ENCODE measurements around the gene PSEN1. TPM values are rescaled to one million over a fixed set of nuclear protein-coding genes. Genes with fewer than 3 reads are reported as not detected.
"Not testable (repeated sequence)": the region's sequence is repeated elsewhere in the genome, so short reads cannot be mapped to it uniquely, and the experiment has no call there.

PSEN1 gene
- total RNA-seq, 1 experiment from 2014 or later = 55.1 TPM

DNA sequence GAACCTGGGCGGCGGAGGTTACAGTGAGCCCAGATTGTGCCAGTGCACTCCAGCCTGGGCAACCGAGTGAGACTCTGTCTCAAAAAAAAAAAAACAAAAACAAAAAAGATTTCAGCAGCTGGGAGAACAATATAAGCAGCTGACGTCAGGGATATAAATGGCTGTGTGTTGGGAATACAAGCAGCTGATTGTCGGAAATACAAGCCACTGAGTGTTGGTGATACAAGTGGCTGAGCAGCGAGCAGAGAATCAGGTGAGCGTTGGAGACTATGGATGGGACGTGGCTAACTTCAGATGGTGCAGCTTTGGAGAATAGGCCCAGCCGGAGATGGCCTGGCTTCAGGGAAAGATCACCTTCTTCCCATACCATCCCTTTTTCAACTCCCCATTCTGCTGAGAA lies 32.0 kb downstream of the PSEN1 start:
- H3K9me3 Mint-ChIP-seq (ENCODE audit: unreplicated experiment) = no peaks in the 10 kb centered on the region
- H3K4me3 Mint-ChIP-seq (ENCODE audit: unreplicated experiment) = no peak overlapping the region
- ChIA-PET POLR2A (interaction anchor here (0.7 kb wide), 1 partner anchor 99 kb away, joined by 3 read pairs; no protein-coding TSS in a partner anchor), CTCF (interaction anchor here (0.6 to 1.1 kb wide), 3 partner anchors 21 to 918 kb away, joined by 3 read pairs; no protein-coding TSS in a partner anchor)
- no peaks in the 10 kb centered on the region for H3K4me1 Mint-ChIP-seq (ENCODE audit: insufficient read depth, unreplicated experiment)
- intact Hi-C loops (cut with micrococcal nuclease) = no loop called here
- H3K27me3 Mint-ChIP-seq (ENCODE audit: insufficient read depth, unreplicated experiment) = no peaks in the 10 kb centered on the region
- no TSS peak for BruUV-seq (replicated peaks)
- TF ChIP-seq, protein P1, sequence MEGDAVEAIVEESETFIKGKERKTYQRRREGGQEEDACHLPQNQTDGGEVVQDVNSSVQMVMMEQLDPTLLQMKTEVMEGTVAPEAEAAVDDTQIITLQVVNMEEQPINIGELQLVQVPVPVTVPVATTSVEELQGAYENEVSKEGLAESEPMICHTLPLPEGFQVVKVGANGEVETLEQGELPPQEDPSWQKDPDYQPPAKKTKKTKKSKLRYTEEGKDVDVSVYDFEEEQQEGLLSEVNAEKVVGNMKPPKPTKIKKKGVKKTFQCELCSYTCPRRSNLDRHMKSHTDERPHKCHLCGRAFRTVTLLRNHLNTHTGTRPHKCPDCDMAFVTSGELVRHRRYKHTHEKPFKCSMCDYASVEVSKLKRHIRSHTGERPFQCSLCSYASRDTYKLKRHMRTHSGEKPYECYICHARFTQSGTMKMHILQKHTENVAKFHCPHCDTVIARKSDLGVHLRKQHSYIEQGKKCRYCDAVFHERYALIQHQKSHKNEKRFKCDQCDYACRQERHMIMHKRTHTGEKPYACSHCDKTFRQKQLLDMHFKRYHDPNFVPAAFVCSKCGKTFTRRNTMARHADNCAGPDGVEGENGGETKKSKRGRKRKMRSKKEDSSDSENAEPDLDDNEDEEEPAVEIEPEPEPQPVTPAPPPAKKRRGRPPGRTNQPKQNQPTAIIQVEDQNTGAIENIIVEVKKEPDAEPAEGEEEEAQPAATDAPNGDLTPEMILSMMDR (IDR thresholded peaks at IDR 0.05; ENCODE audit: unreplicated experiment) = no peak
- peaks cover 77% of the 10 kb centered on the region for H3K36me3 Mint-ChIP-seq (ENCODE audit: insufficient read depth, unreplicated experiment)
- DNase-seq (ENCODE audit: unreplicated experiment) = no peak
- H3K27ac Mint-ChIP-seq (ENCODE audit: low read depth, unreplicated experiment) = no peak overlapping the region

DNA sequence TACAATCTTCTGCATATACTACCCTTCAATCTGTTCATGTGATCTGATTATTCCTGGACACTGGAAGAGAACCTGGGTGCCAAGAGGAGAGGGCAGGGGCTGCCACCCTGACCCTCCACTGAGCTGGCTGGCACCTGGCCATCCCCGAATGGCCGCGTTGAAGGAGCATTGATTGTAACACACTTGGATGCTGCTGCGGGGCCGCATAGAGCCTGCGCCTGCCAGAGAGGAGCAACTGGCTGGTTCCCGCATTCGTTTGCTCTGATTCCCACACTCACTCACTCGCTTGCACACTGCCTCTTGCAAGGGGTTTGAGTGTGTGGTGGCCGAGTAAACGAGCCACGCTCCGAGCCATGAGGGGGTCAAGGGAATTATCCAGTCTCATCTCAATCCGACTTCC lies 32.4 kb downstream of the PSEN1 start:
- peaks cover 77% of the 10 kb centered on the region for H3K36me3 Mint-ChIP-seq (ENCODE audit: insufficient read depth, unreplicated experiment)
- no peak overlapping the region for H3K4me3 Mint-ChIP-seq (ENCODE audit: unreplicated experiment)
- ChIA-PET POLR2A (interaction anchor here (0.7 kb wide), 1 partner anchor 99 kb away, joined by 3 read pairs; no protein-coding TSS in a partner anchor), CTCF (interaction anchor here (0.6 to 1.1 kb wide), 2 partner anchors 303 to 801 kb away, joined by 3 to 4 read pairs; no protein-coding TSS in a partner anchor)
- no TSS peak for BruUV-seq (replicated peaks)
- no peaks in the 10 kb centered on the region for H3K9me3 Mint-ChIP-seq (ENCODE audit: unreplicated experiment)
- no peak overlapping the region for H3K27ac Mint-ChIP-seq (ENCODE audit: low read depth, unreplicated experiment)
- H3K4me1 Mint-ChIP-seq (ENCODE audit: insufficient read depth, unreplicated experiment) = no peaks in the 10 kb centered on the region
- TF ChIP-seq, protein P1 (IDR thresholded peaks at IDR 0.05; ENCODE audit: unreplicated experiment) = no peak
- H3K27me3 Mint-ChIP-seq (ENCODE audit: insufficient read depth, unreplicated experiment) = no peaks in the 10 kb centered on the region
- intact Hi-C loops (cut with micrococcal nuclease) = no loop called here
- DNase-seq (ENCODE audit: unreplicated experiment) = no peak

DNA sequence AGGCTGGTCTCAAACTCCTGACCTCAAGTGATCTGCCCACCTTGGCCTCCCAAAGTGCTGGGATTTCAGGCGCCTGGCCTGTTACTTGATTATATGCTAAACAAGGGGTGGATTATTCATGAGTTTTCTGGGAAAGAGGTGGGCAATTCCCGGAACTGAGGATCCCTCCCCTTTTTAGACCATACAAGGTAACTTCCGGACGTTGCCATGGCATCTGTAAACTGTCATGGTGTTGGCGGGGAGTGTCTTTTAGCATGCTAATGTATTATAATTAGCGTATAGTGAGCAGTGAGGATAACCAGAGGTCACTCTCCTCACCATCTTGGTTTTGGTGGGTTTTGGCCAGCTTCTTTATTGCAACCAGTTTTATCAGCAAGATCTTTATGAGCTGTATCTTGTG lies 33.5 kb downstream of the PSEN1 start:
- DNase-seq (ENCODE audit: unreplicated experiment); BruUV-seq (replicated peaks); H3K27ac Mint-ChIP-seq (ENCODE audit: low read depth, unreplicated experiment); H3K27me3 Mint-ChIP-seq (ENCODE audit: insufficient read depth, unreplicated experiment); H3K9me3 Mint-ChIP-seq (ENCODE audit: unreplicated experiment); CTCF ChIA-PET; POLR2A ChIA-PET; H3K4me1 Mint-ChIP-seq (ENCODE audit: insufficient read depth, unreplicated experiment); H3K4me3 Mint-ChIP-seq (ENCODE audit: unreplicated experiment): not testable (repeated sequence)
- intact Hi-C loops (cut with micrococcal nuclease) = loop anchor here (5.0 kb wide), 2 partner anchors 112 to 127 kb away; no protein-coding TSS in a partner anchor
- H3K36me3 Mint-ChIP-seq (ENCODE audit: insufficient read depth, unreplicated experiment) = peaks cover 82% of the 10 kb centered on the region

DNA sequence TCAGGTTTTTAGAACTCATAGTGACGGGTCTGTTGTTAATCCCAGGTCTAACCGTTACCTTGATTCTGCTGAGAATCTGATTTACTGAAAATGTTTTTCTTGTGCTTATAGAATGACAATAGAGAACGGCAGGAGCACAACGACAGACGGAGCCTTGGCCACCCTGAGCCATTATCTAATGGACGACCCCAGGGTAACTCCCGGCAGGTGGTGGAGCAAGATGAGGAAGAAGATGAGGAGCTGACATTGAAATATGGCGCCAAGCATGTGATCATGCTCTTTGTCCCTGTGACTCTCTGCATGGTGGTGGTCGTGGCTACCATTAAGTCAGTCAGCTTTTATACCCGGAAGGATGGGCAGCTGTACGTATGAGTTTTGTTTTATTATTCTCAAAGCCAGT lies 34.4 kb downstream of the PSEN1 start:
- Mint-ChIP-seq H3K4me1 (ENCODE audit: insufficient read depth, unreplicated experiment) (no peaks in the 10 kb centered on the region), H3K4me3 (ENCODE audit: unreplicated experiment) (no peak overlapping the region), H3K9me3 (ENCODE audit: unreplicated experiment) (no peaks in the 10 kb centered on the region), H3K27ac (ENCODE audit: low read depth, unreplicated experiment) (no peak overlapping the region), H3K36me3 (ENCODE audit: insufficient read depth, unreplicated experiment) (peaks cover 82% of the 10 kb centered on the region), H3K27me3 (ENCODE audit: insufficient read depth, unreplicated experiment) (no peaks in the 10 kb centered on the region)
- TF ChIP-seq, protein P1 (IDR thresholded peaks at IDR 0.05; ENCODE audit: unreplicated experiment) = no peak
- DNase-seq (ENCODE audit: unreplicated experiment) = no peak
- intact Hi-C loops (cut with micrococcal nuclease) = loop anchor here (5.0 kb wide), 2 partner anchors 112 to 127 kb away; no protein-coding TSS in a partner anchor
- POLR2A ChIA-PET = interaction anchor here (0.6 to 0.8 kb wide), 2 partner anchors 8 to 307 kb away, joined by 3 to 4 read pairs; no protein-coding TSS in a partner anchor
- BruUV-seq (replicated peaks) = no TSS peak
- CTCF ChIA-PET = interaction anchor here (1.3 kb wide), 1 partner anchor 301 kb away, joined by 4 read pairs; no protein-coding TSS in a partner anchor
